COR-L47 (cell line): ENCODE data around the gene BCKDHA.
"Not testable (repeated sequence)": the region's sequence is repeated elsewhere in the genome, so short reads cannot be mapped to it uniquely, and the experiment has no call there.

Experiments used
- DNase-seq: peaks from one replicate; lab custom pipeline; 2025; lab: John Stamatoyannopoulos, UW

Gene BCKDHA

GRCh38 chr19:41405776-41406175 lies 8.2 kb downstream of the BCKDHA start:
- DNase-seq = no peak

- no peak for DNase-seq
These were observed 9.7 kb downstream of the BCKDHA start for GRCh38 chr19:41407271-41407670.

- DNase-seq = no peak
These were observed 10.6 kb downstream of the BCKDHA start for GRCh38 chr19:41408256-41408655.

- not testable (repeated sequence) for DNase-seq
These were observed 11.2 kb downstream of the BCKDHA start for GRCh38 chr19:41408846-41409245.

GRCh38 chr19:41409288-41409687 lies 11.7 kb downstream of the BCKDHA start:
- DNase-seq = no peak

- no peak for DNase-seq
These were observed 12.9 kb downstream of the BCKDHA start for GRCh38 chr19:41410336-41411054.

- DNase-seq = no peak
These were observed 13.7 kb downstream of the BCKDHA start for GRCh38 chr19:41411100-41411967.

GRCh38 chr19:41411968-41412265 lies 14.3 kb downstream of the BCKDHA start:
- DNase-seq = no peak

- DNase-seq = no peak
These were observed 15.3 kb downstream of the BCKDHA start for GRCh38 chr19:41412953-41413352.

- DNase-seq = no peak
These were observed 16.3 kb downstream of the BCKDHA start for GRCh38 chr19:41413947-41414346.

GRCh38 chr19:41414461-41414860 lies 16.8 kb downstream of the BCKDHA start:
- DNase-seq = no peak

- no peak for DNase-seq
These were observed 17.5 kb downstream of the BCKDHA start for GRCh38 chr19:41415154-41415571.

GRCh38 chr19:41416194-41416674 lies 18.6 kb downstream of the BCKDHA start:
- DNase-seq = no peak

- DNase-seq = no peak
These were observed 22.7 kb downstream of the BCKDHA start for GRCh38 chr19:41420101-41420880.

GRCh38 chr19:41421314-41421713 lies 23.7 kb downstream of the BCKDHA start:
- no peak for DNase-seq

- no peak for DNase-seq
These were observed 24.4 kb downstream of the BCKDHA start for GRCh38 chr19:41421973-41422372.

GRCh38 chr19:41422456-41422855 lies 24.8 kb downstream of the BCKDHA start:
- DNase-seq = no peak

- no peak for DNase-seq
These were observed 25.3 kb downstream of the BCKDHA start for GRCh38 chr19:41422955-41423354.

GRCh38 chr19:41424335-41425173 lies 26.9 kb downstream of the BCKDHA start:
- no peak for DNase-seq

GRCh38 chr19:41425174-41426115 lies 27.8 kb downstream of the BCKDHA start:
- no peak for DNase-seq
